ENCODE results near the gene PCNT.

- TF ChIP-seq CTCF (IDR thresholded peaks at IDR 0.05; ENCODE audit: poor library complexity, severe bottlenecking) (no peak), RAD21 (conservative IDR thresholded peaks at IDR 0.05) (no peak)
Observed at GRCh38 chr21:46397993-46398392, 74.0 kb downstream of the PCNT start.
